Activated naive CD8-positive, alpha-beta T cell treated with anti-CD3 and anti-CD28 coated beads for 36 hours (primary cell): ENCODE measurements around the gene CACNA1C. TPM values are rescaled to one million over a fixed set of nuclear protein-coding genes. Genes with fewer than 3 reads are reported as not detected.

Experiments
- DNase-seq: peaks from one replicate; pipeline ENCODE4 v3.0.0; 2021
- H3K27ac Mint-ChIP-seq: one replicate; pipeline ENCODE4 v1.8.0; 2022; ENCODE audit warnings: mild to moderate bottlenecking, moderate library complexity, mixed read lengths
- H3K27me3 Mint-ChIP-seq: one replicate; pipeline ENCODE4 v1.8.0; 2022; ENCODE audit warnings: mild to moderate bottlenecking, mixed read lengths
- H3K36me3 Mint-ChIP-seq: one replicate; pipeline ENCODE4 v1.8.0; 2021; ENCODE audit warnings: mild to moderate bottlenecking, mixed read lengths
- H3K4me1 Mint-ChIP-seq: one replicate; pipeline ENCODE4 v1.8.0; 2021; ENCODE audit warnings: mixed read lengths
- H3K4me3 Mint-ChIP-seq: one replicate; pipeline ENCODE4 v1.8.0; 2022; ENCODE audit warnings: mild to moderate bottlenecking, moderate library complexity, mixed read lengths
- H3K9me3 Mint-ChIP-seq: one replicate; pipeline ENCODE4 v1.8.0; 2022; ENCODE audit warnings: mixed read lengths
- total RNA-seq, 2 experiments: library from RNA; stranded (reverse); gene quantifications; one replicate each; pipeline ENCODE4 v1.2.3, GENCODE V29; 2021

Gene CACNA1C
- total RNA-seq, 2 experiments from 2014 or later = 0.02 to 0.14 TPM

GRCh38 chr12:2306735-2307134 lies 253.9 kb downstream of the CACNA1C start:
- Mint-ChIP-seq H3K4me3 (no peak overlapping the region), H3K27me3 (no peaks in the 10 kb centered on the region), H3K36me3 (no peaks in the 10 kb centered on the region), H3K9me3 (no peaks in the 10 kb centered on the region), H3K27ac (no peak overlapping the region), H3K4me1 (peaks cover 1% of the 10 kb centered on the region)
- no peak for DNase-seq

GRCh38 chr12:2307550-2307949 lies 254.8 kb downstream of the CACNA1C start:
- no peak for DNase-seq
- Mint-ChIP-seq H3K27ac (no peak overlapping the region), H3K36me3 (no peaks in the 10 kb centered on the region), H3K9me3 (no peaks in the 10 kb centered on the region), H3K4me3 (no peak overlapping the region), H3K27me3 (no peaks in the 10 kb centered on the region), H3K4me1 (peaks cover 1% of the 10 kb centered on the region)

DNA sequence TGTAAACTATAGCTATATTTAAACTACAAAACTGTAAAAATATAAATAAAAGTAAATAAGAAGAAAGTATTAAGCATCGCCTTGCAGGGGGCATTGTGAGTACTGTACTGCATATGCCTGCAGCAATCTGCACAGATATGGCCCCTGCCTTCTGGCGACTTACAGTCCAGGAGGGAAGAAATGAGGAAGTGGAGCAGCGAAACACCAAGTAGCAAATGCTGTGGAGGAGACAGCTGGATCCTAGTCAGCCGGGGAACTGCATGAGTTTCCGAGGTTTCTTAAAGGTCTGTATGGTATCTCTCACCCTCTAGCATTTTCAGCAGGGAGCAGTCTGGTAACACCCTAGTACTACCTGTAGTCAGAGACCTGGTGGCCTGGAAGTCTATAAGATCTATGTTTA lies 256.9 kb downstream of the CACNA1C start:
- Mint-ChIP-seq H3K4me3 (no peak overlapping the region), H3K27me3 (no peaks in the 10 kb centered on the region), H3K9me3 (no peaks in the 10 kb centered on the region), H3K27ac (no peak overlapping the region), H3K4me1 (peaks cover 1% of the 10 kb centered on the region), H3K36me3 (peaks cover 3% of the 10 kb centered on the region)
- DNase-seq = no peak

GRCh38 chr12:2311020-2311778 lies 258.4 kb downstream of the CACNA1C start:
- no peaks in the 10 kb centered on the region for H3K4me1 Mint-ChIP-seq

GRCh38 chr12:2312175-2312574 lies 259.4 kb downstream of the CACNA1C start:
- Mint-ChIP-seq H3K4me1 (no peaks in the 10 kb centered on the region), H3K9me3 (no peaks in the 10 kb centered on the region), H3K36me3 (peaks cover 3% of the 10 kb centered on the region), H3K4me3 (no peak overlapping the region), H3K27ac (no peak overlapping the region), H3K27me3 (no peaks in the 10 kb centered on the region)
- DNase-seq = no peak

More at GRCh38 chr12:2311020-2311778, 258.4 kb downstream of the CACNA1C start:
- Mint-ChIP-seq H3K27ac (no peak overlapping the region), H3K27me3 (no peaks in the 10 kb centered on the region), H3K4me3 (no peak overlapping the region), H3K36me3 (peaks cover 3% of the 10 kb centered on the region), H3K9me3 (no peaks in the 10 kb centered on the region)
- DNase-seq = no peak

DNA sequence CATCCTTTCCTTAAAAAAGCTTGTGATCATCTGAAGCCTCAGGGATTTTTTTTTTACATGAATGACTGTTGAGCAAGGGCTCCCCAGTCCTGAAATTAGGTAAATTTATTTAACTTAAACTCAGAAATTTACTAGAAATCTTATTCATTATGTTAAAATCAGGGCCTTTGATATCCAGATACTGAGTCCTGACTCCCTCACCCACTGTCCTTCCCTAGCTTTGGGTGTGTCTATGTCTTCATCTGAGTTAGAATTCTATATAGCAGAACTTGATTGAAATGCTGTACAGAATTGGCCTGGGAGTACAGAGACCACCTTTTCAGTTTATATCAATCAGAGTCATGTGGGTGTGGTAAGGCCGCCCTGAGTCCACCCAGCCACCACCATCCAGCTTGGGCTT lies 260.0 kb downstream of the CACNA1C start:
- Mint-ChIP-seq H3K4me1 (no peaks in the 10 kb centered on the region), H3K27ac (no peak overlapping the region), H3K27me3 (no peaks in the 10 kb centered on the region), H3K36me3 (peaks cover 3% of the 10 kb centered on the region), H3K4me3 (no peak overlapping the region), H3K9me3 (no peaks in the 10 kb centered on the region)
- no peak for DNase-seq

DNA sequence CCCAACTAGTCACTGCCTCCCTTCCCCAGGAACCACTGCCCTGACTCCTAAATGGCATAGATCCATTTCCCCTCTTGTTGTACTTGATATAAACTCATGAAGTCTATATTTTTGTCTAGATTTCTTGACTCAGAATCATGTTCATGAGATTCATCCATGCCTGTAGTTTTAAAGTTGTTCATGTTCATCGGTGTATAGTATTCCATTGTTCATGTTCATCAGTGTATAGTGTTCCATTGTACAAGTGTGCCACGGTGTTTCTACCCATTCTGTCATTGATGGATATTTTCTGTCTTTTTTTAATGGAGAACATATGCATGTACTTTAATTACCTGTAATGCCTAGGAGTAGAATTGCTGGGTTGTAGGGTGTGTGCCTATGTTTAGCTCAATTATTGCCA lies 261.7 kb downstream of the CACNA1C start:
- H3K27me3 Mint-ChIP-seq = no peaks in the 10 kb centered on the region

DNA sequence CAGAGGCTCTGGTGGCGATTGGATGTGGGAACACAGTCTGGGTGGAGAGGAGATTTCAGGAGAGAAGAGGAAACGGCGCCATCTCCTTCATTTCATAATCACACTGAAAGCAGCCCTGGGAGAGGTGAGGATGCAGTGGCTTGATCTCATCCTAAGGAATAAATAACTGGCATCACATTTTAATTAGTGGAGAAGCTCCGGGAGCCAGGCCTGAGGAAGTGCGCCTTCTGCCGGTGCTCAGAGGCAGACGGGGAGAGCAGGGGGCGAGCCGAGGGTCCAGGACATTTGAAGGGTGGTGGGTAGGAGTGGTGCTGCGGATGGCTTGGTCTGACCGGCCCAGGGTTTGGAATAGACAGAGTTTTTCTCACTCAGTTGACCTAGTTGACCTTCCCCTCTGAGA lies 265.0 kb downstream of the CACNA1C start:
- DNase-seq = no peak
- H3K4me1 Mint-ChIP-seq = no peaks in the 10 kb centered on the region
- H3K27me3 Mint-ChIP-seq = peaks cover 2% of the 10 kb centered on the region
- H3K4me3 Mint-ChIP-seq = no peak overlapping the region
- H3K36me3 Mint-ChIP-seq = peaks cover 3% of the 10 kb centered on the region
- no peak overlapping the region for H3K27ac Mint-ChIP-seq
- no peaks in the 10 kb centered on the region for H3K9me3 Mint-ChIP-seq

More for the DNA sequence above, 261.7 kb downstream of the CACNA1C start:
- Mint-ChIP-seq H3K9me3 (no peaks in the 10 kb centered on the region), H3K36me3 (peaks cover 3% of the 10 kb centered on the region), H3K4me3 (no peak overlapping the region), H3K4me1 (no peaks in the 10 kb centered on the region), H3K27ac (no peak overlapping the region)
- no peak for DNase-seq

DNA sequence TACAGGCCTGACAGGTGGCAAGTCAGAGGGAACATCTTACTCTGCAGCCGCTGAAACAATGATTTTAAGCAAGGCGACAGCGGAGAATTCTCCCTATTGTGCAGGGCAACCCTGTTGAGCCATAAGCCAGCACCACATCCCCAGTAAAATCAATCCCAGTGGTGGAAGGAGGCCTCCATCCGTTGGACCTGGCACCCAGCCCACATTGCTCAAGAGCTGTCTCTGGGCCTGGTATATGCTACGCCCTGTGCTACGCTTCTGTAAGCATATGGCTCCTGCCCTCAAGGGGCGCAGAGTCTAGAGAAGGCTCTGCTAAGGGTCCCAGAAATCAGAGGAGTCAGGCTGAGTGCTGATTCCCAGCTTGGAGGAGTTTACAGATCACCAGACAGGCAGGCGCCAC lies 265.5 kb downstream of the CACNA1C start:
- Mint-ChIP-seq H3K9me3 (no peaks in the 10 kb centered on the region), H3K27me3 (peaks cover 5% of the 10 kb centered on the region), H3K4me3 (no peak overlapping the region), H3K36me3 (peaks cover 3% of the 10 kb centered on the region), H3K27ac (no peak overlapping the region), H3K4me1 (no peaks in the 10 kb centered on the region)
- DNase-seq = no peak

DNA sequence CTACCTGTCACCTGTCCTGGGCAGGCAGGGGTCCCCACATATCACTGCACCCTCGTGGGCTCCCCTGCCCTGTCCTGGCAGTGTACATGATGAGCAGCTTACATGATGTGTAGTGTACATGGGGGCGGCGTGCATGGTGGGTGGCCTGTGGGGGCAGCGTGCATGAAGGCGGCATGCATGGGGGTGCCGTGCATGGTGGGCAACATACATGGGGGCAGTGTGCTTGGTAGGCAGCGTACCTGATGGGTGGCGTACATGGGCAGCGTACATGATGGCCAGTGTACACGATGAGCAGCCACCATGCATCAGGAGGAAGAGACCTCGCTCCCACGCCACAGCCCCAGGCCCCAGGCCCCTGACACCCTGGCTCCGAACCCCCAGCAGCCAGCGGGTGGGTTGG lies 266.3 kb downstream of the CACNA1C start:
- H3K4me1 Mint-ChIP-seq = no peaks in the 10 kb centered on the region
- DNase-seq = no peak
- peaks cover 5% of the 10 kb centered on the region for H3K27me3 Mint-ChIP-seq
- H3K27ac Mint-ChIP-seq = no peak overlapping the region
- H3K9me3 Mint-ChIP-seq = no peaks in the 10 kb centered on the region
- no peak overlapping the region for H3K4me3 Mint-ChIP-seq
- H3K36me3 Mint-ChIP-seq = peaks cover 3% of the 10 kb centered on the region

DNA sequence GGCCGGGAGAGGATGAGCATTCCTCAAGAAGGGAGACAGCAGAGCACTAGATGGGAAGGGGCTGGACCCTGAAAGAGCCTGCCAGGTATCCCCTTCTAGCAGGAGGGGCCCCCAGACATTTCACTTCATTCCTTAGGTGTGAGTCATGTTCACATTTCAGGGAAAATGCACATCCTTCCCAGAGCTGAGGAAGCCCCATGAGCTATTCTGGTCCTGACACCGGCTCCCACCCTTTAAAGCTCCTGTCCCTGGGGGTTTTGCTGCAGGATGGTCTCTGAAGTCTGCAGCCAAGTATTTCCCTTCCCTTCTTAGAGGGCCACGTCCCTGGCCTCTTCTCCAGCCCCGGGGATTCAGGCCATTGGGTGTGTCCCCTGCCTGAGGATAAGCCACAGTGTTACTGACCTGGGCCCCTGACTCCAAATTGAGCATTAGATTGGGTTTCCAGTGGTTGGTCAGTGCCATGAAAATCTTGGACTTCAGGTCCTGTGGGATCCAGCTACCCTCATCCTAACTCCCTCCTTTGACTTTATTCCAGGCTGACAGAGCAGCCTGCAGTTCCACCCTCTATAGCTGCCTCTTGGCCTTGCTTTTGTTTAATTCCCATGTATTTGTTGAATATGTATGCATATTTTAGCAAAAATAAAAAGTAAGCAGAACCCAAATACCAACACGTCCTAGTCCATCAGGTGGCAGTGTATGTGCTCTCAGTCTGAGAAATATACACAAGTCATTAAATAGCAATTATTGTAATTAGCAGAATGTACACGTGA lies 267.1 kb downstream of the CACNA1C start:
- peaks cover 5% of the 10 kb centered on the region for H3K27me3 Mint-ChIP-seq
- no peaks in the 10 kb centered on the region for H3K36me3 Mint-ChIP-seq
- no peaks in the 10 kb centered on the region for H3K9me3 Mint-ChIP-seq
- H3K4me1 Mint-ChIP-seq = no peaks in the 10 kb centered on the region
- H3K27ac Mint-ChIP-seq = no peak overlapping the region
- DNase-seq = no peak
- no peak overlapping the region for H3K4me3 Mint-ChIP-seq

DNA sequence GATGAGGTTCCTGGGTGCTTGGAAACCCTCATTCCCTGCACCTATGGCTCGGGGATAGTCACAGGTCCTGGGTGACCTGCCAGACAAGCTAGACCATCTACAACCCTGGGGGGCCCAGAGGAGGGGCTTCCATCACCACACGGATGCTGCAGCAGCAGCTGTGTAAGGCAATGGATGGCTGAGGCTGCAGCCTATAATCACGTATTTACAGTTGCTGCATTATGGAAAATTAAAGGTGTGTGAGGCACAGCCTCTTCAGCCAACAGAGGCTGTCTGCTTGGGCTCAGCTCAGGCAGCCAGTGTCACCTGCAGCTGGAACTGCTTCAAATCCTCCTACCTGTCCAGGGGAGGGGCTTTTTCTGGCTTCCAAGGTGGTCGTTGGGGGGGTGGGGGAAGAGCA lies 268.1 kb downstream of the CACNA1C start:
- peaks cover 5% of the 10 kb centered on the region for H3K27me3 Mint-ChIP-seq
- H3K4me3 Mint-ChIP-seq = no peak overlapping the region
- no peaks in the 10 kb centered on the region for H3K9me3 Mint-ChIP-seq
- H3K4me1 Mint-ChIP-seq = no peaks in the 10 kb centered on the region
- H3K36me3 Mint-ChIP-seq = no peaks in the 10 kb centered on the region
- H3K27ac Mint-ChIP-seq = no peak overlapping the region
- DNase-seq = no peak

GRCh38 chr12:2322554-2323120 lies 269.9 kb downstream of the CACNA1C start:
- Mint-ChIP-seq H3K36me3 (no peaks in the 10 kb centered on the region), H3K27me3 (peaks cover 5% of the 10 kb centered on the region), H3K4me3 (no peak overlapping the region), H3K4me1 (no peaks in the 10 kb centered on the region), H3K27ac (no peak overlapping the region), H3K9me3 (no peaks in the 10 kb centered on the region)
- DNase-seq = no peak

DNA sequence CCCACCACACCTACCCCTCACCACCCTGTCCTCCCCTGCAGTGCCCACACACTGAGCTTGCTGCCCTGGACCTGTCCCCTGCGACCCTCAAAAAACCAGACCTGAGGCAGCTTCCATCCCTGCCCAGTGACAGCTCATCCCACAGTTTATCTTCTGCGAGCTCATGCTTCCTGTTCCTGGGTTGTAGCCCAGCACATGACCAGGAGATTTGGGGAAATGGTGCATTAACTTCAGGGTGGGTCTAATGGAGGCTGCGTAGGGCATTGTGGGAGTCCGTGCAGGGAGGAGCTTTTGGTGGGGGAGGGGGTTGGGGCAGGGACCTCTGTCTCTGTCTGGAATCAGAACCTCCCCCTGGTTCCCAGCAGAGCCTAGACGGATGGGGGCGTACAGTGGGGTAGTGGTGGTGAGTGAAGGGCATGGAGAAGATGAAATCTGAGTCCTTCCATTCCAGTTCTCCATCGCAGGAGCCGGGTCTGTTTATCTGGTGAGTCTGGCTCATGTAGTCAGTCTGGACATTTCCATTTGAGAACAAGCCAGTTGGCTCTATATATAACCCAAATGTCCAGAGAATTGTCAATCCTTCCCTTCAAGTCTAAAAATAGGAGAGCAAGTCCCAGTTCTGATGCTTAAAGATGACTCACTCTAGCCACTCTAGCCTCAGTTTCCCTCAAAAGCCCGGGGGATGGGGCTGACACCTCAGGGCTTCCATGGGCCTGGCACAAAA lies 270.9 kb downstream of the CACNA1C start:
- Mint-ChIP-seq H3K27ac (no peak overlapping the region), H3K9me3 (no peaks in the 10 kb centered on the region), H3K36me3 (no peaks in the 10 kb centered on the region), H3K4me1 (no peaks in the 10 kb centered on the region), H3K27me3 (peaks cover 5% of the 10 kb centered on the region), H3K4me3 (no peak overlapping the region)
- no peak for DNase-seq

- H3K27ac Mint-ChIP-seq = no peak overlapping the region
- H3K4me3 Mint-ChIP-seq = no peak overlapping the region
- no peak for DNase-seq
- no peaks in the 10 kb centered on the region for H3K4me1 Mint-ChIP-seq
- no peaks in the 10 kb centered on the region for H3K36me3 Mint-ChIP-seq
- H3K27me3 Mint-ChIP-seq = peaks cover 5% of the 10 kb centered on the region
- H3K9me3 Mint-ChIP-seq = no peaks in the 10 kb centered on the region
Observed at GRCh38 chr12:2324387-2324786, 271.6 kb downstream of the CACNA1C start.
